Upper lobe of left lung (tissue), 4 donors: Measurements from ENCODE around the gene ARSD.

Experiments
- EP300 ChIP-seq, 4 donors: sonication (generic); formaldehyde crosslinking; IDR thresholded peaks; one replicate each; pipeline ENCODE4 v1.5.1; 2017; ENCODE audit warnings: antibody characterized with exemption in 4 of 4, control low read depth in 2 of 4
- POLR2AphosphoS5 ChIP-seq, 2 donors: sonication (generic); formaldehyde crosslinking; IDR thresholded peaks; one replicate each; pipeline ENCODE4 v1.5.1; 2017; ENCODE audit warnings: antibody characterized with exemption in 2 of 2
- TF ChIP-seq, protein P1 (sequence below), 6 experiments: fragments of 450-650 bp in 4 of 6; fragments of 200-600 bp in 2 of 6; sonication (generic) in 2 of 6; IDR thresholded peaks; one replicate each; pipeline ENCODE4 v1.5.1; 2016 to 2019; ENCODE audit warnings: antibody characterized with exemption in 6 of 6

- TF ChIP-seq, protein P1, sequence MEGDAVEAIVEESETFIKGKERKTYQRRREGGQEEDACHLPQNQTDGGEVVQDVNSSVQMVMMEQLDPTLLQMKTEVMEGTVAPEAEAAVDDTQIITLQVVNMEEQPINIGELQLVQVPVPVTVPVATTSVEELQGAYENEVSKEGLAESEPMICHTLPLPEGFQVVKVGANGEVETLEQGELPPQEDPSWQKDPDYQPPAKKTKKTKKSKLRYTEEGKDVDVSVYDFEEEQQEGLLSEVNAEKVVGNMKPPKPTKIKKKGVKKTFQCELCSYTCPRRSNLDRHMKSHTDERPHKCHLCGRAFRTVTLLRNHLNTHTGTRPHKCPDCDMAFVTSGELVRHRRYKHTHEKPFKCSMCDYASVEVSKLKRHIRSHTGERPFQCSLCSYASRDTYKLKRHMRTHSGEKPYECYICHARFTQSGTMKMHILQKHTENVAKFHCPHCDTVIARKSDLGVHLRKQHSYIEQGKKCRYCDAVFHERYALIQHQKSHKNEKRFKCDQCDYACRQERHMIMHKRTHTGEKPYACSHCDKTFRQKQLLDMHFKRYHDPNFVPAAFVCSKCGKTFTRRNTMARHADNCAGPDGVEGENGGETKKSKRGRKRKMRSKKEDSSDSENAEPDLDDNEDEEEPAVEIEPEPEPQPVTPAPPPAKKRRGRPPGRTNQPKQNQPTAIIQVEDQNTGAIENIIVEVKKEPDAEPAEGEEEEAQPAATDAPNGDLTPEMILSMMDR (IDR thresholded peaks at IDR 0.05) = no peak
- no peak for TF ChIP-seq EP300 (IDR thresholded peaks at IDR 0.05)
- TF ChIP-seq POLR2AphosphoS5 (IDR thresholded peaks at IDR 0.05) = no peak
Measured at GRCh38 chrX:2965965-2966364, 36.8 kb upstream of the ARSD start.
